Loucy (cell line): ENCODE measurements around the gene DSG1.

ENCODE experiments used
- EZH2phosphoT487 ChIP-seq: fragments of 200-600 bp; IDR thresholded peaks from 2 replicates; pipeline ENCODE4 v1.6.1; 2018; ENCODE audit warnings: antibody characterized with exemption, mild to moderate bottlenecking, moderate library complexity, borderline replicate concordance
- TF ChIP-seq, protein P1 (sequence below): fragments of 200-600 bp; sonication (generic); conservative IDR thresholded peaks from 2 replicates; pipeline ENCODE4 v1.5.1; 2014; ENCODE audit warnings: mild to moderate bottlenecking, antibody characterized with exemption, low read length

DNA sequence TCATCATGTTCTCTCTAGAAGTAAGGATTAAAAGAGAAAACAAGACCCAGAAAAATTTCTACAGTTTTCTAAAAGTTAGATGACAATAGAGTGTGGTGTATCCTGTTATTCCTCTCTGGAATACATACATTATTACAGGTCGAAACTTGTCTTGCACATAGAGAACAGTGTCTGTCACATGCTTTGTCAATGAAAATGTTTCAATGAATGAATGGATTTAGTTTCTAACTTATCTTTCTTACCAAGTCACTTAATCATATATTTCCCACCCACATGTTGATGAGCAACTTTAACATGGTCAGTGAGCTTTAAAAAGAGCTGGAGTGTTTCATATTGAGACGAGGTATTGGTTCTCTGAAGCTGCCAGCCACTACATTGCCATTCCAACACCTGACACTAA lies 63.0 kb downstream of the DSG1 start:
- TF ChIP-seq, protein P1, sequence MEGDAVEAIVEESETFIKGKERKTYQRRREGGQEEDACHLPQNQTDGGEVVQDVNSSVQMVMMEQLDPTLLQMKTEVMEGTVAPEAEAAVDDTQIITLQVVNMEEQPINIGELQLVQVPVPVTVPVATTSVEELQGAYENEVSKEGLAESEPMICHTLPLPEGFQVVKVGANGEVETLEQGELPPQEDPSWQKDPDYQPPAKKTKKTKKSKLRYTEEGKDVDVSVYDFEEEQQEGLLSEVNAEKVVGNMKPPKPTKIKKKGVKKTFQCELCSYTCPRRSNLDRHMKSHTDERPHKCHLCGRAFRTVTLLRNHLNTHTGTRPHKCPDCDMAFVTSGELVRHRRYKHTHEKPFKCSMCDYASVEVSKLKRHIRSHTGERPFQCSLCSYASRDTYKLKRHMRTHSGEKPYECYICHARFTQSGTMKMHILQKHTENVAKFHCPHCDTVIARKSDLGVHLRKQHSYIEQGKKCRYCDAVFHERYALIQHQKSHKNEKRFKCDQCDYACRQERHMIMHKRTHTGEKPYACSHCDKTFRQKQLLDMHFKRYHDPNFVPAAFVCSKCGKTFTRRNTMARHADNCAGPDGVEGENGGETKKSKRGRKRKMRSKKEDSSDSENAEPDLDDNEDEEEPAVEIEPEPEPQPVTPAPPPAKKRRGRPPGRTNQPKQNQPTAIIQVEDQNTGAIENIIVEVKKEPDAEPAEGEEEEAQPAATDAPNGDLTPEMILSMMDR = no peak
- no peak for TF ChIP-seq EZH2phosphoT487
